GM10847 (cell line): ENCODE measurements around the gene ATP2C2.

Experiments
- POLR2A ChIP-seq: IDR thresholded peaks from 2 replicates; pipeline ENCODE4 v1.6.1; 2011; ENCODE audit not compliant: insufficient read length; ENCODE audit errors: extremely low read depth

ATP2C2 gene

DNA sequence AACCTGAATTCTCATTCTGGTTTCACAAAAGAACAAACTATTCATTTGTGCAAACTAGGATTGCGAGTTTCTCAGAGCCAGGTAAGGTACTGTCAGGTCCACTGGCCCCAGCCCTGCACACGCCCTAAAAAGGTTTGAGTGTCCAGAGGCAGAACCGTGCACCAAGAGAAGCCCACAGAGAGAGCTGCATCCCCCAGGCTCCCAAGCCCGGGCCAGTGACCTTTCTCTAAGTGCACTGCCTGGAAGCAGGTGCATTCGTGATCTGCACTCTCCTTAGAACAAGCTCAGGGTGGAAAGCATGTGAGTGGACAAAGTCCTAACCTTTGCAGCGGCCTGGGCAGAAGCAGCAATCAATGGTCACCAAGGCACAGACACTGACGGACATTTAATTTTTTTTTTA lies 109.3 kb downstream of the ATP2C2 start:
- no peak for TF ChIP-seq POLR2A

DNA sequence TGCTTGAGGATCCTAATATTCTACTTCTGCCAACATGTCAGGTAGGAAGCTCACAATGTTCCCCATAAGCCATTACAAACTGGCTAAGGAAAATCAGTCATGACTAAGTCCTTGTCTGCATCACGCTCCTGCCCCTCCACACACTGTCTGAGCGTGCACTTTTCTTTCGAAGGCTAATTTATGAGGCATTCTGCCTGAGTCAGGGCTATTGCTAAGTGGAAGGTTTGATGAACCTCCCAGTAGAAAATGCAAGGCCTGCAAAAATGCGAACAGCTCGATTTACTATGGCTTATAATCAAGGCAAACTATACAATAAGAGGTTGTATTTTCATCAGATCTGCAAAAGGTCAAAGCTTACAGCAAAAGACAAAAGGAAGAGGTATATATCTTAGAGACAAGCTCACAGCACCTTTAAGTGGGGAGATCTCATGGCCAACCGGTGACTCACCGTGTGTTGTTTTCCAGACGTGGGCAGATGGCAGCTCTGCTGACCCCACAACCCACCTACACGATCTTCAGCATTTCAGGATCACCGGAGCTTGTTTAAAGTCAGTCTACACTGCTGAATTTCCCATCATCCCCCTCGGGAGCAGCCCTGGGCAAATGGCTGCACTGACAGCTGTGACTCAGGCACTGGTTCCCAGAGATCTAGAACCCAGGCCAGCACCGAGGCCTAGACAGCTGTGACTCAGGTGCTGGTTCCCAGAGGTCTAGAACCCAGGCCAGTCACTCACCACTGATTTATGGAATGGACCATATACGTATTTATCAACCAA lies 110.0 kb downstream of the ATP2C2 start:
- TF ChIP-seq POLR2A, result no peak

DNA sequence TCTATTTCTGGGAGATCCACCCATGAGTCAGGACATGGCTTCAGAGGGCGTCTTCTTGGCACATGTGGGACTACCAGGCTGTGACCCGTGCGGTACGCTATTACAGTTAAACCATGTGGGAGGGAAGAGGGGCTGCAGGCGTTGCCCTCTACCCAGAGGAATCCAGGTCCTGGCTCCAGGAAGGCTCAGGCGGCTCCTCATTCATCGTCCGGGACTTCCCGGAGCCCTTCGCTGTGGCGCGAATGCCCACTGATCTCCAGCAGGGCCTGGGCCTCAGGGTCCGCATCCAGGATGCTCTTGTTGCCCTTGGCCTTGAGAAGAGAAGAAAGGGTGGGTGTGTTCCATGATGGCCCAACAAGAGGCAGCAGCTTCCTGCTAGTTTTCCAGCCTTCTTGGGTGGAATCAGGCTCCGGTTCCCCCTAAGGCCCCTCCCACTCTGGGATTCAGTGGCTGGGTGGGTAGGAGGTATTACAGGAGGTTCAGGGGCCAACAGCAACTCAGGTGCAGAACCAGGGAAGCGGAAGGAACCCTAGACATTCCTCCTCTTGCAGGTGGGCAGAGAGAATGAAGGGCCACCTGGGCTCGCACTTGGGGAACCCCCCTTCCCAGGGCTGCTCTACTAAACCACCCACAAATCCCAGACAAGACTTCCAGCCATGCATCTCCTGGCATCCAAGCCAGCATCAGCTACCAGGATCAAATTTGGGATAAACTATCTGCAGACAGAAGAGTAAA lies 111.5 kb downstream of the ATP2C2 start:
- no peak for TF ChIP-seq POLR2A

DNA sequence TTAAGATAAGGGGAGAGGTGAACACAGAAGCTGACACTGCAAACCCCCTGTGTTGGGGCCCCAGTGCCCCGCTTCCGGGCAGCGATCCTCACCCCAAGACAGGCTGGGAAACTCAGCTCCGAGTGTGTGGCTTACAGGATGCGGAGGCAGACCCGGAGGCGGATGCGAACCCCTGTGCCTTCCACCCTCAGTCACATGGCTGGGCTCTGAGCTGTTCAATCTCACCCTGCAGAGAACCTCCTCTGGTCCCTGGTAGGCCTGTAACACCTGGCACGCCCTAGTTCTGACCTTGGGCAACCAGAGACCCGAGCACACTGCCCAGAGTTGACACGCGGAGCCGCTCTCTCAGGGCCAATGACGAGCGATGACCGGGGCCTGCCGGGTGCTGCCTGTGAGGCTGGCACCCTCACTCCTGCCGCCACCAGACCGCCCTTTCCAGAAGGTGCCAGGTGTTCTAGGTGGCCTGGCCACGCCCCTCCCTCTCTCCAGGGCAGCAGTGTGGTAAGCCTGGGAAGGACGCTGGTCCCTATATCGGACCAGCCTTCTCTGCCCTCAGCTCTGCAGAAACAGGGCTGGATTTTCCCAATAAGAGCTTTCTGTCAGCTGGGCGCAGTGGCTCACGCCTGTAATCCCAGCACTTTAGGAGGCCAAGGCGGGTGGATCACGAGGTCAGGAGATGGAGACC lies 112.9 kb downstream of the ATP2C2 start:
- no peak for TF ChIP-seq POLR2A

DNA sequence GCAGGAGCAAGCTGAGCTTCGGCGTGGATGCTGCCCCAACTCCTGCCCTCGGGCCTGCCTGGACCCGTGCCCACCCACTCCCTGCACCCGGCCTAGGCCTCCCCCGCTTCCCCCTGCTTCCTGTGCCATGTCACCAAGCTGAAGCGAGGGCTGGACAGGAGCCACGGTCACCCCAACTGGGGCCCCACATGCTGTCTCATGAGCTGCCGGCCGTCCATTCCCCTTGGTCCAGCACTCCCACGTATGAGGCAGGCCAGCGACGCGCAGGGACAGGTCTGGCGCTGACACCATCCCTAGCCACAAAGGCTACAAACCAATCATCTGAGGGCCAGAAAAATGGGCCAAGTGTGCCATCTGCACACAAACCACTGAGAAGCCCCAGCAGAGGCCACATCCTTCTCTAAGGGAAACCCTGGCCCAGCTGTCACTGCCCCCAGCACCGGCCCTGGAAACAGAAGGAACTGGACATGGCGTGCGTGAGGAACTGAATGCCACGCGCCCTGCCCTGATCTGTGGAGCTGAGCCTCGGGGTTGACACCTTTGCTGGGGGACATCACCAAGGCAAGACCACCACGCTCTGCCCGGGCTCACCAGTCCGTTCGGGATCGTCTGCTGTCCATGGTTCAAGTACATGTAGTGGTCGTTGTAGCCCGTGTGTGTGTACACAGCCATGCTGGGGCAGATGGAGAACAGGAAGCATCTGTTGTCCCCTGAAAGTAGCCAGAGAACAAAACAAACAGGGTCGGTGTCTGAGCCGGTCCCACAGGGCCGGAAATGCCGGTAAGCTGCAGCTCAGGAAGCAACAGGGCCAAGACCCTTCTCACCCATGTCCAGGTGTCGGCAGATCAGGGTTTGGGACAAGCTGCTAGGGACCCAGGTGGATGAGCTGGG lies 113.9 kb downstream of the ATP2C2 start:
- TF ChIP-seq POLR2A, result no peak

DNA sequence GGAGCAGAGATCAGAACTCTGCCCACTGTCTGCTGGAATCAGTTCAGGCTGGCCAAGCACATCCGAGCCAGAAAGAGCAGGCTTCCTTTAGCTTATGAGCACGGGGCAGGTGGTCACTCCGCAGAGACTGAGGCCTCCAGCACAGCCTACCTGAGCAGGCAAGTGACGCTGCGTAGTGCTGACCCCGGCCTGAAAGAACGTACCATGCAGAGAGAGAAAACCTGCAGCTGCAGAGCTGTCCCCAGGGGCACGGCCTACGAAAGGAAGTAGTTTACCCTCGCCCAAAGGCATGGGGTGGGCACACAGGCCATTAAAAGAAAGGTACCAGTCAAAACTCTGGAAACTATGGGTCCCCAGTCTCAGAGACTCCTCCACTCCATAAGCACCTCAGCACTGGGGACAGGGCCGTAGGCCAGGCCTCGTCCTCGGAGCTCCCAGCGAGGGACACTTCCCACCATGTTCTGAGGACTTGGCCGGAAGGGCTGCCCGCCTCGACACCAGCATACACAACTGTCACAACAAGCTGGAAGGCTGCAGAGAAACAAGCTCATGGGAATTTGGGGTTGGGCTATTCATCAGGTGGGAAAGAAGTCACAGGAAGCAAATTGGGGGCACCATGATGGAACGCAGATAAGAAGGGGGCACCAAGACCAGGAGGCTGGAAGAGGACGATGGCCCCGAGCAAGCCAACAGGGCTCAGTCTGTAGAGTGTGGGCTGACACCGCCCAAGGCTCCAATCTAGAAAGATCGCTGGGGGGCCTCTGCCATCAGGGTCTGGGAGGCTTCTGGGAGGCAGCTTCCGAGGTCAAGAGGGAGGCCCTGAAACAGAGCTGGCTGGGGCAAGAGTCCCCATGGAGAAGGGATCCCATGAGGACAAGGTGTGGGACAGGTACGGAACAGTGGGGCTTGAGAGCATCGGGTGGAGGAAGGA lies 114.9 kb downstream of the ATP2C2 start:
- TF ChIP-seq POLR2A, result no peak

DNA sequence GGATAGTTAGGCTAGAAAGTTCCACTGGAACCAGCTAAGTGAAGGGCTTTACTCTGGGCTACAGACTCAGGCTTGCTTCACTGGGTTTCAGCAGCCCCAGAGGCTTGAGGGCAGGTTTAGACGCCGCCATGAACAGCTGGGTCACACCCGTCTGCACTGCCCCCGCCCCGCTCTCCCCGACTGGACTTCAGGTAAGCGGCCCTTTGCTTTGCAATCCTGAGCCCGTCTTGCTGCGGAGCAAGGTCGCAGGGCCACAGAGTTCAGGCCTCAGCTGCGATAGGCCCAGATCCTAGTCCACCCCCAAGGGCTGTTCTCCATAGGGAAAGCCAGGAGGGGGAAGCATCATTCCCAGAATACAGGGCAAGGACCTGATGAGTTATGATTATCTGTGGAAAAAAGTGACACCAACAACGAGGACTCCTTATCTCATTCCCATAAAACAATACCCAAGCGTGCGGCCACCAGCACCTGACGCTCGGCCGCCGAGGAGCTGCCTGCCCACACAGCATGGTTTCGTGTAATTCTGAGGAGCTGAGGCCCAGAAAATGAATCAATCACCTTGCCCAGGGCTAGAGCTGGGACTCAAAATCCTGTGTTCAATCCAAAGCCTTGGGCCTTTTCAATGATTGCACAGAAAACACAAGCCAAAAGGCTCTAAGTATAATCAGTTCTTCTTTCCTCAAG lies 115.7 kb downstream of the ATP2C2 start:
- no peak for TF ChIP-seq POLR2A

DNA sequence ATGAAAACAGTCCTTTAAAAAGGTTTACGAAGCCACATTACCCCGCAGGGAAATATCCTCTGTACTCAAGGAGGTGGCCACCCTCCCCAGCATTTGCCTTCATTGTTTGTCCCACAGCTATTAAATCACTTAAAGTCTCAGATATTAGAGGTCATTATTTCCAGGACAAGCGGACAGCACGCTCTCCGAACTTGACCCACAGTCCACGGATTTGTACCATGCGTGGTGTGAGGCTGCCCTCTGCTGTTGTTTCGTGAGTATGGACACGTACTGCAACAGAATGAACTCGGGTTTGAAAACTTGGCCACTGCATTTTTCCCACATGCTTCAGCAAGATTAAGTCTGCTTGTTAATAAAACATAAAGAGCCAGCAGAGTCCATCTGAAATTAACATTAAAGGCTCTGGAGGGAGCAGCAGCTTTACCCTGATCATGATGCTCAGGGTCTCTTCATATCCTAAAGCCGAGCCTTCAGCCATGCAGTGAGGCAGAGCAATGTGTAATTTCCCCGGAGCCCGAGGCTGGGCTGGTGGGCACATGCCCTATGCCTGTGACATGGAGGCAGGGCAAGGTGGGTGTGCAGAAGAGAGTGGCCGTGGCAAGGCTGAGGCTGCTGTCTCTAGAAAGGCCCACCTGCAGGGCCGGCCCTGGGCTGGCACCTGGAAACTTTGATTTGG lies 116.4 kb downstream of the ATP2C2 start:
- TF ChIP-seq POLR2A, result no peak

DNA sequence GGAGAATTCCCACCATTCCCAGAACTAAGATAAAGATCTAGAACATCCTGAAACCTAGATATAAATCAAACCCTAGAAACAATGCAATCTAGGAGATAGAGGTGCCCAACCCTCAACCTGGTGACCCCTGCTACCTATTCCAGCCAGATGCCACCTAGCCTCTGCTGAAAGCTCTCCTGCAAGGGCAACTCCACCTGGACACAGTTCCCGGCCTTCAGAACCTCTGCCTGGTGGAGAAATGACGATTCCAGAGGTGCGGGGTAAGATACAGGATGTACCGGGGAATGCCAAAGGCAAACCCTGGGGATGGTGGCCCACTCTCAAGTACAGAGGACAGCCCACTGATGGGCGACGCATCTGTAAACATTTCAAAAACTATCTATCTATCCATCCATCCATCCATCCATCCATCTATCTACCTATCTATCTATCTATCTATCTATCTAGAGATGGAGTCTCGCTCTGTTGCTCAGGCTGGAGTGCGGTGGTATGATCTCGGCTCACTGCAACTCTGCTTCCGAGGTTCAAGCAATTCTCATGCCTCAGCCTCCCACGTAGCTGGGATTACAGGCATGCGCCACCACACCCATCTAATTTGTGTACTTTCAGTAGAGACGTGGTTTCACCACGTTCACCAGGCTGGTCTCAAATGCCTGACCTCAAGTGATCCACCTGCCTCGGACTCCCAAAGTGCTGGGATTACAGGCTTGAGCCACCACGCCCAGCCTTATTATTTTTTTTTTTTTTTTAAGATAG lies 117.1 kb downstream of the ATP2C2 start:
- TF ChIP-seq POLR2A, result no peak

DNA sequence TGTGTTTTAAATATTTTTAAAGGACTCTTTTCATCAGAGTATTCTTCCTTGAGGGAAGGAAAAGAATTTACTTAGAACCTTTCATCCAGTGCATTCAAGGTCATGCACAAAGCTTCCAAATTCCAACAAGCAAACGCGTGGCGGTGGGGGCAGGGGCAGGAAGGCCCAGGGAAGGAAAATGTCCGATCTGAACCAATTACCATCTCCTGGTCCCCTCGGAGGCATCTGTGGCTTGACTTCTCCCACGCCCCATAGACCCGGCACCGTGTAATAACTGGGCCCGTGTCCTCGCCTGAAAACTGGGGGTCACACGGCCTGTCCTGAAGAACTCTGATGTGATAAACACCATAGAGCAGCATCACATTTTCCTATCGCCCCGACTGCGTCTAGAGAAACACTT lies 117.8 kb downstream of the ATP2C2 start:
- TF ChIP-seq POLR2A, result no peak

DNA sequence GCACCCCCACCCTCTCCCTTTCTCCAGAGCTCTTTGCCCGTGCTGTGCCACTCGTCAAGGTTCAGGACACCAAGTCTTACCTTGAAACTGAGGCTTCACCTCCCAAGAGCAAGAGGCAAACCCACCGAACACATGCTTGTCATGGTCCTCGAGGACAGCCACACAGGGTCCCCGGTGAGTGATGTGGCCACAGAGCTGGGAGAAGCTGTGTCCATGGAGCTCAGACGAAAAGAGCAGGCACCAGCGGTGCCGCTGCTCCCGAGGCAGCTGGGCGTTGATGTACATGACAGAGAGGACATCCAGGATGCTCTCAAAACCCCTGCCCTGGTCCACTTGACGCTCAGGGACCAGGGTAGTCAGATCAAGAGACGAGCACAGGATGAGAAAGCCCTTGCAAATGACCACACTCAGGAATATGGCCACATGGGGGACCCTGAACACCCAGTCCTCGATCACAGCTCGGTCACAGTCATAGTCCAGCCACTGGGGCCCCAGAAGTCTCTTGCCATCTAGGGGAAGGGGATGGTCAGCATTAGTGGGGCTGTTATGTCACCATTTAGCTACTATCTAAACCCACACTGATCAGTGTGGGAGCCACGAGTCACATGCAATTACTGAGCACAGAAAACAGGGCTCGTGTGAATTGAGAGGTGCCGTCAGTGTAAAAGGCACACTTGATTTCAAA lies 118.4 kb downstream of the ATP2C2 start:
- TF ChIP-seq POLR2A, result no peak

DNA sequence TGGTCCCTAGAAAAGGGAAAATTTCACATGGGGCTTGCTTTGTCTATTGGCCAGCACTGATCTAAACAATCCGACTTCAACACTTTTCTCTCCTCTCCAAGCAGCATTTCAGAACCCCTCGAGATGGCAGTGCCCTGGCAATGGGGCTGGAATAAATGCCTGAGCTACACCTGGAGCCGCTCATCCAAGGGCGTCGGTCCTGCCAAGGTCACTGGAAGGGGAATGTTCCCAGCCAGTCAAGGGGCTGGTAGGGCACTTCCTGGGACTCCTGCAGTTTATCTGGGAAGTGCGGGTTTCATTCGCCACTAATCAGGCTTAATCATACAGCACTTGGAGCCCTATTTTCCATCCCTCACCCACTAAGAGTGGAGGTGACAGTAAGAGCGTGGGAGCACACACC lies 119.0 kb downstream of the ATP2C2 start:
- no peak for TF ChIP-seq POLR2A
